K562 (cell line): ENCODE measurements around the gene VPREB1.

ENCODE experiments used
- CREBBP ChIP-seq: IDR thresholded peaks from one replicate; pipeline ENCODE4 v1.6.1; 2012; ENCODE audit warnings: low read depth, mild to moderate bottlenecking, control low read depth, inconsistent platforms, low read length
- GATAD2B ChIP-seq: fragments of 450-650 bp; IDR thresholded peaks from 2 replicates; pipeline ENCODE4 v1.6.1; 2017; ENCODE audit warnings: mild to moderate bottlenecking, borderline replicate concordance
- POLR2A ChIP-seq: fragments of 450-650 bp; conservative IDR thresholded peaks from 2 replicates; pipeline ENCODE4 v1.6.1; 2016
- POLR2H ChIP-seq: IDR thresholded peaks from 2 replicates; pipeline ENCODE4 v1.6.1; 2016; ENCODE audit warnings: missing genetic modification characterization, low read depth, mild to moderate bottlenecking, control low read depth, missing compliant biosample characterization, moderate library complexity

DNA sequence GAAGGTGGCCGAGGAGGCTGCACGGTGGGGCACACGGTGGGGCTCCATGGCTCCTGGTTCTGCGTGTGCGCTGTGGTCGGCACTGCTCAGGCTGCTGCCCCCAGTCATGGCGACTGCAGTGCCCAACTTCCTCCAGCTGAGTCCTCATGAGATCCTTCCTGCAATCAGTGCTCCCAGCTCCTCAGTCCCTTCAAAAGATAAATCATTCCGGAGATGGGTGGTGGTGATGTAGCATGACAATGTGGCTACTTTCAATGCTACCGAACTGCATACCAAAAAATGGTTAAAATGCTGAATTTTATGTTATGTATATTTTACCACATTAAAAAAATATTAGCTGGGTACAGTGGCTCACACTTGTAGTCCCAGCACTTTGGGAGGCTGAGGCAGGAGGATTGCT is 14.1 kb upstream of the VPREB1 start:
- TF ChIP-seq POLR2A (no peak), POLR2H (tag) (no peak), CREBBP (no peak), GATAD2B (no peak)
